ENCODE measurements around the gene RAB43. TPM values are rescaled to one million over a fixed set of nuclear protein-coding genes. Genes with fewer than 3 reads are reported as not detected.

RAB43 gene
- total RNA-seq, 1 experiment from 2014 or later, result 2.9 TPM

DNA sequence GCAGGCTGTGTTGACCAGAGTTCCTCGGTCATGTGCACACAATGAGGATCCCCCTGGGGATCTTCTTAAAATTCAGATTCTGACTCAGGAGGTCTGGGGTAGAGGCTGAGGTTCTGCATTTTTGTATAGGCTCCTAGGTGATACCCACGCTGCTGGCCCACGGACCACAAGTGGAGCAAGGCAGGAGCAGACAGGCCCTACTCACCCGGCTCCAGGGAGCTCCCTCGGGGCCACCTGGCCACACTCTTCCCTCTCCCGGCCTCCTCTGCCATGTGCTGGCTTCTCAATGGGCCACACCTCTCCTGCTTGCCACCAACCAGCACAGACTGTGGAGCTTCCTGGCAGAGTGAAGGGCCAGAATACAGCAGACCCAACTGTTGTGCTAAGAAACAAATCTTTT lies 37.1 kb downstream of the RAB43 start:
- no peak overlapping the region for H3K4me3 ChIP-seq (ENCODE audit: low read depth, low read length, poor library complexity, severe bottlenecking)
- no peak overlapping the region for H3K27ac ChIP-seq (ENCODE audit: low read depth, low read length, poor library complexity, severe bottlenecking)
- BruUV-seq (replicated peaks), result no TSS peak
- ChIA-PET POLR2A (ENCODE audit: low non-redundant PET) (no interaction called here), CTCF (no interaction called here)
- DNase-seq (ENCODE audit: low spot score), result no peak
- no peaks in the 10 kb centered on the region for H3K4me1 ChIP-seq (ENCODE audit: insufficient read depth, low read length, poor library complexity, severe bottlenecking)
- H3K27me3 ChIP-seq (replicated peaks; ENCODE audit: insufficient read depth, low read depth, low read length, poor library complexity), result no peaks in the 10 kb centered on the region
- intact Hi-C loops (cut with micrococcal nuclease; ENCODE audit: unreplicated experiment), result no loop called here
- no peak for TF ChIP-seq EZH2 (IDR thresholded peaks at IDR 0.05; ENCODE audit: borderline replicate concordance, low read depth, low read length, poor library complexity, severe bottlenecking)
- TF ChIP-seq, protein P1, sequence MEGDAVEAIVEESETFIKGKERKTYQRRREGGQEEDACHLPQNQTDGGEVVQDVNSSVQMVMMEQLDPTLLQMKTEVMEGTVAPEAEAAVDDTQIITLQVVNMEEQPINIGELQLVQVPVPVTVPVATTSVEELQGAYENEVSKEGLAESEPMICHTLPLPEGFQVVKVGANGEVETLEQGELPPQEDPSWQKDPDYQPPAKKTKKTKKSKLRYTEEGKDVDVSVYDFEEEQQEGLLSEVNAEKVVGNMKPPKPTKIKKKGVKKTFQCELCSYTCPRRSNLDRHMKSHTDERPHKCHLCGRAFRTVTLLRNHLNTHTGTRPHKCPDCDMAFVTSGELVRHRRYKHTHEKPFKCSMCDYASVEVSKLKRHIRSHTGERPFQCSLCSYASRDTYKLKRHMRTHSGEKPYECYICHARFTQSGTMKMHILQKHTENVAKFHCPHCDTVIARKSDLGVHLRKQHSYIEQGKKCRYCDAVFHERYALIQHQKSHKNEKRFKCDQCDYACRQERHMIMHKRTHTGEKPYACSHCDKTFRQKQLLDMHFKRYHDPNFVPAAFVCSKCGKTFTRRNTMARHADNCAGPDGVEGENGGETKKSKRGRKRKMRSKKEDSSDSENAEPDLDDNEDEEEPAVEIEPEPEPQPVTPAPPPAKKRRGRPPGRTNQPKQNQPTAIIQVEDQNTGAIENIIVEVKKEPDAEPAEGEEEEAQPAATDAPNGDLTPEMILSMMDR (conservative IDR thresholded peaks at IDR 0.05; ENCODE audit: low read depth, low read length), result no peak
- H3K9me3 ChIP-seq (ENCODE audit: low read depth, low read length, poor library complexity, severe bottlenecking), result no peaks in the 10 kb centered on the region
- H3K36me3 ChIP-seq (ENCODE audit: insufficient read depth, low read length, poor library complexity, severe bottlenecking), result no peaks in the 10 kb centered on the region

DNA sequence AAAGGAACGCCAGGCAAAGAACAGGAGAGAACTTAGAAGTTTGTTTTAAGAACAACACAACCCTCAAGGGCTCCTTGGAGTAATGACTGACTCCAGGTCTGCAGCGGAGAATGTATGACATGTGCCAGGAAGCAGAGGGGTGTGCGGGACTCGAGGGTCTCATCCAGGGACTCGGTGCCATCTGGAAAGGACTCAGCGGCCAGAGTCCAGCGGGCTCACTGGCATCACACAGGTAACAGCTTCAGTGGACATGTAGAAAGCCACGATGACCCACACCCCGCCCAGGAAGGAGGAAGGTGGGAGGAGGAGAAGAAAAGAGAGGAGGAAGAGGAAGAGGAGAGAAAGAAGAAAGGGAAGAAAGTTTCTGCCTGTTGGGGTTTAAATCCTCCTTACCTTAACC lies 39.6 kb downstream of the RAB43 start:
- no TSS peak for BruUV-seq (replicated peaks)
- no peaks in the 10 kb centered on the region for H3K36me3 ChIP-seq (ENCODE audit: insufficient read depth, low read length, poor library complexity, severe bottlenecking)
- no peaks in the 10 kb centered on the region for H3K4me1 ChIP-seq (ENCODE audit: insufficient read depth, low read length, poor library complexity, severe bottlenecking)
- H3K27ac ChIP-seq (ENCODE audit: low read depth, low read length, poor library complexity, severe bottlenecking), result no peak overlapping the region
- ChIA-PET CTCF (no interaction called here), POLR2A (ENCODE audit: low non-redundant PET) (no interaction called here)
- no peaks in the 10 kb centered on the region for H3K9me3 ChIP-seq (ENCODE audit: low read depth, low read length, poor library complexity, severe bottlenecking)
- no peak overlapping the region for H3K4me3 ChIP-seq (ENCODE audit: low read depth, low read length, poor library complexity, severe bottlenecking)
- no peak for DNase-seq (ENCODE audit: low spot score)
- TF ChIP-seq EZH2 (IDR thresholded peaks at IDR 0.05; ENCODE audit: borderline replicate concordance, low read depth, low read length, poor library complexity, severe bottlenecking), result no peak
- TF ChIP-seq, protein P1 (conservative IDR thresholded peaks at IDR 0.05; ENCODE audit: low read depth, low read length), result no peak
- no peaks in the 10 kb centered on the region for H3K27me3 ChIP-seq (replicated peaks; ENCODE audit: insufficient read depth, low read depth, low read length, poor library complexity)
- intact Hi-C loops (cut with micrococcal nuclease; ENCODE audit: unreplicated experiment), result no loop called here

DNA sequence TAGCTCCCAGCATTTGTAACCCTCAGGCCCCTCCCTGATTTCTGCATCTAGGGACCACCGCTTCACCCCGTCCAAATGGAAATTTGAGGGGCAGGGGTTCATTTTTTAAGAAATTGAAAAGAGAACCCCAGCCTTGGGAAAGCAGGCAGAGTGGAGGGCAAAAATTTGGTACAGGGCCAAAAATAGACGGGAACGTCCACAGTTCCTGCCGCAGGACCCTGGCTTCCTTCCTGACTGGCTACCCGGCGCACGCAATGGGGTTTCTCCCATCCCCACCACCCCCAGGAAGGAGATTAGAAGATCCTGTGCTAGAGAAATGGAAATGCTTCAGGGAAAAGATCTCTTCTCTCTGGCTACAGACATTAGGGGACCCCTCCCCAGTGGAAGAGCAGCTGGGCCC lies 40.1 kb downstream of the RAB43 start:
- Histone ChIP-seq H3K9me3 (ENCODE audit: low read depth, low read length, poor library complexity, severe bottlenecking) (no peaks in the 10 kb centered on the region), H3K27ac (ENCODE audit: low read depth, low read length, poor library complexity, severe bottlenecking) (no peak overlapping the region), H3K4me3 (ENCODE audit: low read depth, low read length, poor library complexity, severe bottlenecking) (no peak overlapping the region), H3K4me1 (ENCODE audit: insufficient read depth, low read length, poor library complexity, severe bottlenecking) (no peaks in the 10 kb centered on the region), H3K36me3 (ENCODE audit: insufficient read depth, low read length, poor library complexity, severe bottlenecking) (no peaks in the 10 kb centered on the region), H3K27me3 (replicated peaks; ENCODE audit: insufficient read depth, low read depth, low read length, poor library complexity) (no peaks in the 10 kb centered on the region)
- intact Hi-C loops (cut with micrococcal nuclease; ENCODE audit: unreplicated experiment), result no loop called here
- ChIA-PET CTCF (no interaction called here), POLR2A (ENCODE audit: low non-redundant PET) (no interaction called here)
- TF ChIP-seq, protein P1 (conservative IDR thresholded peaks at IDR 0.05; ENCODE audit: low read depth, low read length), result no peak
- TF ChIP-seq EZH2 (IDR thresholded peaks at IDR 0.05; ENCODE audit: borderline replicate concordance, low read depth, low read length, poor library complexity, severe bottlenecking), result no peak
- no TSS peak for BruUV-seq (replicated peaks)
- DNase-seq (ENCODE audit: low spot score), result no peak
